Measurements from ENCODE around the gene TFEC. TPM values are rescaled to one million over a fixed set of nuclear protein-coding genes. Genes with fewer than 3 reads are reported as not detected.

Gene TFEC
- total and polyA plus RNA-seq, 2 of the 4 experiments (the other 2 are of a cell fraction): under 0.01 to 0.02 TPM

DNA sequence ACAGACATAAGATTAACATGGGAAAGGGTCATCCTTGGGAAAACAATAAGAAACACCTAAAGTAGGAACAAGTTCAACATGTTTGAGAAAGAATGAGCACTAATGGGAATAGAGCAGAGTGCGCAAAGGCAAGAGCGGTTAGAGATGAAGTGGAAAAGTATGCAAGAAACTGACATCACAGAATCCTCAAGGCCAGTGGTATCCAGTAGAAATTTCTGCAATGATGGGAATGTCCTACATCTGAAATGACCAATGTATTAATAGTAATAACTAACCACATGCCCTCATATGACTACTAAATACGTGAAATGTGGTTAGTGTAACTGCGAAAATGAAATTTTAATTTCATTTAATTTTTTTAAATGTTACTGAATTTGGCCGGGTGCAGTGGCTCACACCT is 54.8 kb downstream of the TFEC start:
- CTCF ChIA-PET: no interaction called here
- no TSS peak for BruUV-seq (replicated peaks)
- intact Hi-C loops (cut with micrococcal nuclease): no loop called here

More for the DNA sequence above, 54.8 kb downstream of the TFEC start:
- Histone ChIP-seq H2AK5ac (ENCODE audit: low read depth, low read length) (no peak overlapping the region), H3K9ac (ENCODE audit: low read depth, low read length) (no peak overlapping the region), H3K27ac (ENCODE audit: insufficient read depth, low read length) (no peak overlapping the region), H3K18ac (ENCODE audit: low read depth, low read length) (no peak overlapping the region), H3K4me3 (ENCODE audit: insufficient read depth, low read depth, low read length) (no peak overlapping the region), H3K36me3 (ENCODE audit: control insufficient read depth, insufficient read depth, low read length) (no peaks in the 10 kb centered on the region), H3K4me1 (ENCODE audit: control insufficient read depth, insufficient read depth, low read length) (no peaks in the 10 kb centered on the region), H2BK20ac (ENCODE audit: low read depth, low read length) (no peak overlapping the region), H4K20me1 (ENCODE audit: insufficient read depth, low read length) (no peaks in the 10 kb centered on the region), H3K23ac (ENCODE audit: low read depth, low read length) (no peak overlapping the region), H2BK15ac (ENCODE audit: low read depth, low read length) (no peak overlapping the region), H3K4me2 (ENCODE audit: low read depth, low read length) (no peak overlapping the region), H2BK5ac (ENCODE audit: low read depth, low read length, poor library complexity, severe bottlenecking) (no peak overlapping the region), H3K9me1 (ENCODE audit: insufficient read depth, low read length) (no peaks in the 10 kb centered on the region), H2BK120ac (ENCODE audit: low read depth, low read length) (no peak overlapping the region), H2AFZ (replicated peaks; ENCODE audit: low read length, poor library complexity) (no peak overlapping the region), H3K79me1 (ENCODE audit: low read depth in 1 of 2, low read length in 2 of 2) (no peaks in the 10 kb centered on the region), H4K5ac (ENCODE audit: low read depth, low read length) (no peak overlapping the region), H4K91ac (ENCODE audit: insufficient read depth, low read depth, low read length) (no peak overlapping the region), H3K9me3 (ENCODE audit: control insufficient read depth, insufficient read depth, low read length) (no peaks in the 10 kb centered on the region), H3K14ac (replicated peaks; ENCODE audit: low read depth, low read length) (no peak overlapping the region), H3K4ac (ENCODE audit: low read depth, low read length) (no peak overlapping the region), H3K27me3 (ENCODE audit: control insufficient read depth, insufficient read depth, low read length) (no peaks in the 10 kb centered on the region), H2AK9ac (replicated peaks; ENCODE audit: low read depth, low read length, poor library complexity) (no peak overlapping the region), H3K56ac (ENCODE audit: extremely low read depth, insufficient read depth, low read length) (no peak overlapping the region), H4K8ac (ENCODE audit: low read depth in 2 of 2, low read length in 2 of 2) (no peak overlapping the region)
- no peak for DNase-seq
- 100% methylated on average over 1 of the region's 5 CpGs; no CpG with 5 or more reads in 1 of the 2 experiments for WGBS, 2 experiments (ENCODE audit: extremely low coverage in 2 of 2, insufficient read length in 1 of 2)
- in situ Hi-C loops (cut with MboI; ENCODE audit: low sequenced_read_pairs): no loop called here
- no peak for ATAC-seq (ENCODE audit: low read depth)
- dilution Hi-C loops (cut with HindIII; ENCODE audit: low sequenced_read_pairs, unreplicated experiment): no loop called here
- TF ChIP-seq USF2 (IDR thresholded peaks at IDR 0.05; ENCODE audit: low read depth, low read length) (no peak), FOS (IDR thresholded peaks at IDR 0.05; ENCODE audit: low read depth, low read length) (no peak), BHLHE40 (IDR thresholded peaks at IDR 0.05; ENCODE audit: low read depth, low read length) (no peak), POLR2A (IDR thresholded peaks at IDR 0.05; ENCODE audit: low read depth, low read length) (no peak), SMC3 (IDR thresholded peaks at IDR 0.05; ENCODE audit: low read depth, low read length) (no peak), MAZ (IDR thresholded peaks at IDR 0.05; ENCODE audit: borderline replicate concordance, low read depth, low read length) (no peak), RFX5 (IDR thresholded peaks at IDR 0.05; ENCODE audit: low read depth, low read length) (no peak), MXI1 (IDR thresholded peaks at IDR 0.05; ENCODE audit: borderline replicate concordance, low read depth, low read length) (no peak), CEBPB (IDR thresholded peaks at IDR 0.05; ENCODE audit: low read depth, low read length) (no peak), CHD1 (IDR thresholded peaks at IDR 0.05; ENCODE audit: low read depth, low read length) (no peak), RCOR1 (IDR thresholded peaks at IDR 0.05; ENCODE audit: insufficient replicate concordance, low read length) (no peak)
- TF ChIP-seq, protein P1, sequence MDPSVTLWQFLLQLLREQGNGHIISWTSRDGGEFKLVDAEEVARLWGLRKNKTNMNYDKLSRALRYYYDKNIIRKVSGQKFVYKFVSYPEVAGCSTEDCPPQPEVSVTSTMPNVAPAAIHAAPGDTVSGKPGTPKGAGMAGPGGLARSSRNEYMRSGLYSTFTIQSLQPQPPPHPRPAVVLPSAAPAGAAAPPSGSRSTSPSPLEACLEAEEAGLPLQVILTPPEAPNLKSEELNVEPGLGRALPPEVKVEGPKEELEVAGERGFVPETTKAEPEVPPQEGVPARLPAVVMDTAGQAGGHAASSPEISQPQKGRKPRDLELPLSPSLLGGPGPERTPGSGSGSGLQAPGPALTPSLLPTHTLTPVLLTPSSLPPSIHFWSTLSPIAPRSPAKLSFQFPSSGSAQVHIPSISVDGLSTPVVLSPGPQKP (IDR thresholded peaks at IDR 0.05; ENCODE audit: borderline replicate concordance, low read depth, low read length): no peak
- POLR2A ChIA-PET (ENCODE audit: unreplicated experiment): no interaction called here
